GM19025 (cell line): ENCODE measurements around the gene MPZL3.

Experiments used
- ATAC-seq: cut with Tn5 transposase; IDR thresholded peaks from one replicate; pipeline ENCODE4 v1.9.1; 2021; ENCODE audit warnings: mild to moderate bottlenecking, low read depth, moderate library complexity; ENCODE audit not compliant: unreplicated experiment

MPZL3 gene

DNA sequence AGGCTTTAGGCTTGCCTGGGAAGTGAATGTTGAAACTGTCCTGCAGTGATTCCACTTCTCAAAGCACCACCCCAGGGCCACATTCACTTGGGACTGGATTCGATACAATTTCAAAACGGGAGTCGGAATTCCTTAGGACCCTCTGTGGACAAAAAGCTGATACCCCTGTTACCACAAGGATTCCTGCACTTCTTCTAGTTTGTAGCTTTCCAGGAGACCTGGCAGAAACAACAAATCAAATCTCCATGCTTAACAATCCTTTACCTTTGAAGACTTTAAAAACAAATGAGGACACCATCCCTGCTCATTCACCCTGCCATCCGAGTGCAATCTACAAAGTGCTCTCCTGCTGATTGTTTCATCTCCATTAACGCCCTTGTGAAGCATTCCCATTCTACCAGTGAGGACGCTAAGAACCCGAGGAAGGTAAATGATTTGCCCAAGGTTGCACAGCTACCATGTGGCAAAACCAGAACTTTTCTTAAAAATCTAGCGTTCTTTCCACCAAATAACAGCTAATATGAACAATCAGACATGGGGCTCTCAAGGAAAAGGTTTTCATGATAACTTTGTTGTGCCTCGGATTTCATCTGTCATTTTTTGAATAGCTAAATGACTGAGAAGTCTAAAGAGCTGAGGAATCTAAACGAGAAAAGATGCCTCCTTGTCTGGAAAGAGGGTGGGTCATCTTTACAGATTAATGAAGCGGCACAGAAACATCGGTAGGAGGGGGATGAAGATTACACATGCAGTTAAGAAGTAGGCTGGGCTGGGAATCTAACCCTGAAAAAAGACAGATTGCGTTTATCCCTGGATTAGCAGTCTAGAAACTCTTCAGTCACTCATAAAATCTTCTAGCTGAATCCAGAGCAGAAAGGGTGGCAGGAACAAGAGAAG is 12.7 kb upstream of the MPZL3 start:
- no peak for ATAC-seq

DNA sequence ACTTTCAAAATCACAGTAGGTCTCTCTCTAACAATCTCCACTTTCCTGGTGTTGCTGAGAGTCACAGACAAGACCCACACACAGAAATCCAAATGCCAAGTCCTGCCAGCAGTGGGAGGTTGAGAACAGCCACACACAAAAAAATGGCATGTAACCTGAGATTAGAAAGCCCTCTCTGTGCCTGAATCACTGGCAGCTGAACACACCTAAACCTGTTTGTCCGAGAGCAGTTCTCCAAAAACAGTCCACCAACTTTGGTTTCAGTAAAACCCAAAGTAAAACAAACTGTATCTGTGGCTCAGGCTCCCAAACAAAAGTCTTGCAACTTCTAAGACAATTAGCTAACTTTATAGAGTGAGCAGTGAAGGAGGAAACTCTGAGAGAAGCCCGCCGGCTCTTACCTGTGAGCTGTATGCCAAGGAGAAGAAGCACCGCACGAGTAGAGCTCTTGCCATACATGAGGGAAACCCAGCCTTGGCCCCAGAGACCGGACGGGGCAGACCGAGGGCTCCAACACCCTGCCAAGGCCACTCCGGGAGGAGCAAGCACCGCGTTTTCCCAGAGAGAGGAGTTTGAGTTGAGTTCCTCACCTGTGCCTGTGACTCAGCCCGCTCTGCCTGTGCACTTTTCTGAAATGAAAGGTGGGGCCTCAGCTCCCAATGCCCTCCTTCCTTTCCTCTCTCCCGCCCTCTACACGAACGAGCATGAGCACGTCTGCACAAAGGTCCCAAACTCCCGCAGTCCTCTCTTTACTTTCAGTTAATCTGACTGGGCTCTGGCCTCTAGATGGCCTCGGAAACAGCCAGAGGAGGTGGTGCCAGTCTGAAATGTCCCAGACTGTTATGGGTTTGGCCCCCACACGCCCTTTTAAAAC is 11.8 kb upstream of the MPZL3 start, which contains the start of gene MPZL2:
Gene MPZL2 (minus strand): TSS at position 603 of the 874 bp plus-strand sequence. CDS start 144 bp downstream, at position 459.
- no peak for ATAC-seq

DNA sequence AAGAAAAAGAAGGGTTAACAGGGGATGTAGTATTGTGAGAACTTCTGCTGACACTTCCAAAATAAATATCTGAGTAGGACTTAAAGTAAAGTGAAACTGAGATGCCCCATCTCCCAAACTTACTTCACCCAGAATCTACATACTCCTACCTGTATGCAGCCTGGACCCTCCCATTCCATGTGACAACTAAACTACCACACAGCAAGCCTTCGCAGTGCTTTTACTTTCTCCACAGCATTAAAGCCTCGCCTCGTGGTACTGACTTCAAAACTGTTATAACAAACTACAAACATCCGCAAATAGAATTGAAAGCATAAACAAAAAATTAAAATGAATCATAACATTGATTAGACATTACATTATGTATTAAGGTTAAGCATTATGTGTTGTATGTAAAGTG is 10.9 kb upstream of the MPZL3 start:
- ATAC-seq = no peak

DNA sequence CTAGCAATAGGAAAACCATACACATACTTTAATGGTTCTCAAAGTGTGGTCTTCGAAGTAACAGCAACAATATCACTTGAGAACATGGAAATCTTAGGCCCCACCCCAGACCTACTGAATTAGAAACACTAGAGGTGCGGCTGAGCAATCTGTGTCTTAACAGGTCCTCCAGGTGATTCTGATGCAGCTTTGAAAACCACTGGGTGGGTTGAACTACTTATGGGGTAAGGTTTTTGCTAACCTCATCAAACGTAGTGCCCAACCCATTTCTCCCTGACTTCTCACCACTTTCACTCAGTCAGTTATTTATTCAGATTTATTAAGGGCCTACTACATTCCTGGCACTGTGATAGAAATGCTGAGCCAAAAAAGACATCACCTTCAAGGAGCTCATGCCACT is 8.2 kb upstream of the MPZL3 start:
- ATAC-seq = no peak

DNA sequence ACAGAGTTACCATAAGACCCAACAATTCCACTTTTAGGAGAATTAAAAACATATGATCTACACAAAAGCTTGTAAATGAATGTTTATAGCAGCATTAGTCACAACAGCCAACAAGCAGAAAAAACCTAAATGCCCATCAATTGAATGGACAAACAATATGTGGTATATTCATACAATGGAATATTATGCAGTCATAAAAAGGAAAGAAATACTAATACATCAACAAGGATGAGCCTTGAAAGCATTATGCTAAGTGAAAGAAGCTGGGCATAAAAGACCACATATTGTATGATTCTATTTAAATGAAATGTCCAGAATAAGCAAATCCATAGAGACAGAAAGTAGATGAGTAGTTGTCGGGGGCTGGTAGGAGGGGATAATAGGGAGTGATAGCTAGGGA is 7.0 kb upstream of the MPZL3 start:
- ATAC-seq = no peak

DNA sequence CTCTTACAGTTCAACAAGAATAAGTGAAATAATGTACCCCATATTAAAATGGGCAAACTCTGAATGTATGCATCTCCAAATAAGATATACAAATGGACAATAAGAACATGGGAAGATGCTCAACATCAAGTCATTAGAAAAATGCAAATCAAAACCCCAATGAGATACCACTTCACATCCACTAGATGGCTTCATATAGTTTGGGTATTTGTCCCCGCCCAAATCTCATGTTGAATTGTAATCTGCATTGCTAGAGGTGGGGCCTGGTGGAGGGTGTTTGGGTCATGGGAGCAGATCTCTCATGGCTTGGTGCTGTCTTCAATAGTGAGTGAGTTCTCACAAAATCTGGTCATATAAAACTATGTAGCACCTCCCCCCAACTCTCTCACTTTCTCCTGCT is 6.2 kb upstream of the MPZL3 start:
- no peak for ATAC-seq

DNA sequence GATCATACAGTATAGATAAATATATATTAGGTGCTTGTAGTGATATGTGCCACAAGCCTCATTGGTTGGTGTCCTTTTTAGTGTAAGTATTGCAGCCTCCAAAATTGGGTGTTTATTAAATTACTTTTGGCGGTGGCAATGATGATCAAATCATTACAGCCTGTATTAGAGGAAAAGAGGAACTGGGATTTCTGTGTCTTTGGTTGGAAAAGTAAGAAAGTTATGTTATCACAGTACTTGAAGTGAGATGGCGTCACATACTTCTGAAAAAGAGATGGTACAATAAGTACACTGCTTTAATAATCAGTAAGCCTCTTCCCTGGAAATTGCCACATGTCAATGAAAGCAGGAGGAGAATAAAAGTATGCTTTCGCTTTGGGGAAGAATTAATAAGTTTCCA is 523 bp upstream of the MPZL3 start:
- ATAC-seq = no peak

DNA sequence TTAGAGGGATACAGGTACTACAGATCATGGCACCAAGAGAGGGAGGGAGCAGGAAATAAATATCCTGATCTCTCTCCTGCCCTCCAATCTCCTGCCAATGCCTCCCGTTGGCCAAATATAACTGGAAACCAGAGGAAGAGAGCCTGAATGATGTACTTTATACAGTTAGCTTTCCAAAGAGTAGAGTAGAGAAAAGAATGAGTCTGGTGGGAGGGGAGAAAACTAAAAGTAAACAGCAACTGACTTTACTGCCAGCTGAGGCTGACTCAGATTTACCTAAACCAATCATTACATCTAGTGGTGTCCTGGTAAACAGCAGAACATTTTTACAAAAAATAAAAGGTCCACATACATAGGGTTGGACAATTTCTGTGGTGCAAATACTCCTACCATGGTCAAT is 5.1 kb downstream of the MPZL3 start:
- no peak for ATAC-seq

DNA sequence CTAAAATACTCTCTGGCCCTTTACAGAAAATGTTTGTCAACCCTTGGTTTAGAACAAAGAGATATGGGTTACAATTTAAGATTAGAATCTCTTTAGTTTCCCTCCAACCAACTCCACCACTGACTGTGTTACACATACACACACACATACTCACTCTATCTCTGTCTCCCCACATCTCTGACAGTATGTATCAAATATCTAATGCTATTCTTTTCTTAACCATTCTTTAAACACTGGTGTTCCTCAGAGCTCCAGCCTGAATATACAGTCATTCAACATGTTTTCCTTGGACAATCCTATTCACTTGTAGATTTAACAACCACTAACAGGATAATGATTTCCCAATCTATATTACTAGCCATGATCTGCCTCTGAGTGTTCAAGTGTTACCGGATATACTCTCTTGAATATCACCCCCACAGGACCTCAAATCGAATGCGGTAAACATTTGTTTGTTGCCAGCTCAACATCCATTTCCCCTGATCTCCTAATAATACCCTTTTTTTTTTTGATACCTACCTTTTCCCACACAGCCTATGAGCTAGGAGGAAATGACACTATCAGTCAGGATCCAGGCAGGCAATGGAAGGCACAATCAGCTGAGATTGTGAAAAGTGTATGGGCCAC is 6.1 kb downstream of the MPZL3 start:
- no peak for ATAC-seq

DNA sequence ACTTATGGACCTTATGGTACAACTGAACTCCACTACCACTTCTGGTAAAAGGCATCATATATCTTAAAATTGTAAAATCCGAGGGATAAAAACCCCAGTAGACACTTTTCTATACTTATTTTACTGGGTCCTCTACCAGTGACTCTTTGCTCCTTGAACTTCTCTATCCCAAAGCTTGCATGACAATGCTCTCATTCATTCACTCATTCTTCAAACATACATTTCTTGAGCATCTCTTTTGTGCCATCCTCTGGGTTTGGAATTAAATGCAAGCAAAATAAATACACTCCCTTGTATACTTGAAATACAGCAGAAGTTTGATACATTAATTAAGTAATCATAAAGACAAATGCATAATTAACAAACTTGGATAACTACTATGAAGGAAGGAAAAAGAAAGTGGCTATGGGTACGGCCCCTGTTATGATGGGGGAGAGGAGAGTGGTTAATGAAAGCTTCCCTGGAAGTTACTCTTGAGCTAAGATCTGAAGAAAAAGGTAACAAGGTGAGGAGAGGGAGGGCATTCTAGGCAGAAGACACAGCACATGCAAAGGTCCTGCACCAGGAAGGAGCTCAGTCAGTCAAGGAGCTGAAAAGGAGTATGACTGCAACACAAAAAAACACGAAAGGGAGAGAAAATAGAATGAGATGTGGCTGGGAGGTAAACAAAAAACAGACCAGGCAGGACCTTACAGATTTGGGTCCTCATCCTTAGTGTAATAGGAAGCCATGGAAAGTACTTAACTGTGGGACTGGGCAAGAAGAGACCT is 8.0 kb downstream of the MPZL3 start:
- ATAC-seq = no peak

DNA sequence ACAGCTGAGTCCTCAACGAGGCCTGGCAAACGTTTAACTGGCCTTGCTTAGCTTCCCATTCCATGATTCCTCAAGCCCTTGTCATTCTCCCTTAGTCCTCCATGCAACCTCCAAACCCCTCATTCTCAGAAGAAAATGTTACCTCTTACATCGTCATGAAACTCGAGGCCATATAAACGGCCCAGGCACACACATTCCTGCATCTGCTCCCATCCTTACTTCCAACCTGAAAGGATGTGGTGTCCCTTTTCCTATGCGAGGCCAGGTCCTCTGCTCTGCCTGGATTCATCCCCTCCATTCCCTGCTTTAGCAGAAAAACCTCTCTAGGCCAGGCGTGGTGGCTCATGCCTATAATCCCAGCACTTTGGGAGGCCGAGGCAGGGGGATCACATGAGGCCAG is 9.0 kb downstream of the MPZL3 start:
- no peak for ATAC-seq

DNA sequence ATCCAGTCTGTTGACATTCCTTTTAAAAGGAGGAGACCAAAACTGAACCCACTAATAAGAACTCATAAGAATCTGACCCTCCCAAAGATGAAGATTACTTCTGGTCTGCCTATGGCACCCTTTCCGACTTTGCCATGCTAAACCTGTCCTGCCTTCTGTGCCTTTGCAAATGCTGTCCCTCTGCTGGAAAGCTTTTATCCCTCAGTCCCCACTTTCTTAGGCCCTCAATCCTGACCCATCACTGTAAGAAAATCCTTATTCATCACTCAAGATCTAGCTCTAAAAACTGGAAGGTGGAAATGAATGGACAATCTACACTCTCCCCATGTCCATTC is 10.4 kb downstream of the MPZL3 start:
- ATAC-seq = no peak

DNA sequence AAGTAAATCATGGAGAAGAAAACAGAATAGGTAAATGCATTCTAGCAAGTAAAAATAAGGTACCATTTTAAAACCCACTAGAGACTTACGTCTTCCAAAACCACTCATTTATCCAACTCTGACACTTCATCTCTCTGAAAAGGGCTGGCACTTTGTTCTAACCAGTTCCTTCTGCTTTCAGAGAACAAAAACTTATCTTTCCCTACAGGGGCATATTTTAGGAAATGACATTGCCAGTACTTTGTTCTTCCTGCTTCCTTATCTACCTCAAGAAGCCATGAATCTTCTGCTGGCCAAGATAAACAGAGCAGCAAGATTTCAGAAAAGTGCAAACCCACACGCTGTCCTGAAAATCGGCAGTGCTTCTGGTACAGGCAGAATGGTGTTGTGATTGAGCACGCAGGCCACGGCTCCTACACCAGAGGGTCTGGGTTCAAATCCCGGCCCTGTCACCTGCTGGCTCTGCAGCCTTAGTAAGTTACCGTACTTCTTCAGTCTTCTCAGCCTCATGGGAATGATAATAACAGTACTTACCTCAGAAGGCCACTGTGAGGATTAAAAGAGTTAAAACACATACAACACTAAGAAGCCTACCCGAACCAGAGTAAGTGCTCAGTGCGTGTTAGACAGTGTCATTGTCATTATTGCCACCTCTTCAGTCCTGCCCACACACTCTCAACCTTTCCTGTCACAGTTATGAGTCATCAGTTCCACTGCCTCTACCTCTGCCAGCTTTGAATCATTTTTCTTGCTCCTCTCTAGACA is 11.0 kb downstream of the MPZL3 start:
- ATAC-seq = peak; percentile 84

DNA sequence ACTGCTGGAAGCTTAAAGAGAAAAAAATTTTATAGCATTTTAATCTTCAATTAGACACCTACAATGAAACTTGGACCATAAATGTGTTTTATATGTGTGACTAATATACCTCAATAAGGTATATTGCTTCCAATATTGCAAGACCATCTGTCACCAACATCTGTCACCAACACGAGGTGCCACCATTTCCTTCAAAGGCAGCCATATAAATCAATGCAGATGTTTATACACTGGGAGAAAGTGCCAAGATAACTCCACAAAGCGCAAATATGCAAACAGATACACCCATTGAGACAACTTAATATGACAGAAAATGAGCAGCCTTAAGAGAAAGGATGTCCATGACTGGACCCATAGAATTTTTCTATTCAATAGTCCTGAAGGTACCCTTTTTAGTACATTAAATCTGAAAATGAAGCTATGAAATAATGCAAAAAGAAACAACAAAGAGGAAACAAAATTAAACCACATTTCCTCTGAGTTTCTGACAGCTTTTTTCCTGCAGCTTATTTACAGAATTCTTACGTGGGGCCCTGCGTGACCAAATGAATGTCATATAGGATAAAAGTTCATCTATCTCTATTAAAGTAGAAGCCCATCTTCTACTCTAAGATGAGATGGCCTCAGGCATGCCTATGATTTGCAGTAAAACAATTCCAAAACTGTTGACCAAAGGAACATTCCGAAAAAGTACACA is 12.5 kb downstream of the MPZL3 start:
- no peak for ATAC-seq

DNA sequence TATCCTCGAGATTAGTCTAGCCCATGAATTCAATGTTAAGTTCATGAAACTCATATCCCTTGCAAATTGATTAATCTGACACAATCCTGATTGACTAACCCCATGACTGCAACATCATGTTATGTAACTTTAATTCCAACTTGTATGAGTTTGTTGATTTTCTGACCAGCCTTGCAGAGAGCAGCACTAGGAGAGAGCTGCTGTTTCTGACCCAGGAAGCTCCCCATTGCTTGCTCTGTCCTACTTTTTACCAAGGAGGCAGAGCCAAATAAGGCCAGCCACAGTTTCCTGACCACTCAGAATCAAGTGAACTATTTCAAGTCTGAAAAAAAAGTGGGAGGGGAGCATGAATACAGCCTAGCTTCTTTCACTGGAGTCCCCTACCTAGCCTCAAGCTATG is 13.2 kb downstream of the MPZL3 start:
- no peak for ATAC-seq

DNA sequence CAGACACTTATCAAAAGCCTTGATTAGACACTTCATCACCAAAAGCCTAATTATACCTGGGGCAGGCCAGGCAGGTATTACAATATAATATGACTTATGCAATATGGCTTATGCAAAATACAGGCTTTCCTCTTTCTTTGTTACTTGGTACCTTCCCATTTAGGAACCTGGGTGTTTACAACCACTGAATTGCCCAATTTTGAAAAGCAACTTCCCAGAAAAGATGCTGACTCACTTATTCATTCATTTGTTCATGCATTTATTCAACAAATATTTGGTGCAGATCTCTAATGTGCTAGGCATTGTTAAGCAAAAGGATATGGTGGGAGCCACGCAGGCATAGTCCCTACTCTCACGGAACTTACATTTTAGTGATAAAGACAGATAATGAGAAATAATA is 13.7 kb downstream of the MPZL3 start:
- no peak for ATAC-seq

DNA sequence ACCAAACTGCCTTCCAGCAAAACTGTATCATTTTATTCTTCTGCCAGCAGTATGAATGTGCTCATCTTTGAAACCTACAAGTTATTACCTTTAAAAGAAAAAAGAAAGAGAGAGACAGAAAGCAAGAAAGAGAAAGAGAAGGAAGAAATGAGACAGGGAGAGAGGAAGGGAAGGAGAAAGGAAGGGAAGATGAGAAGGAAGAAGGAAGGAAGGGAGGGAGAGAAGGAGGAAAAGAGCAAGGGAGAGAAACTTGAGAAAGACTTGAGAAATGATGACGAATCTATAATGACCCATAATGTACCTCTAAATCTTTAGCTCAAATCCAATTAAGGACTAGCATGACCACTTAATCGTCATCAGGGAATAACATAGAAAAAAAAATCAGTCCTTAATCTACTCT is 16.0 kb downstream of the MPZL3 start:
- no peak for ATAC-seq

DNA sequence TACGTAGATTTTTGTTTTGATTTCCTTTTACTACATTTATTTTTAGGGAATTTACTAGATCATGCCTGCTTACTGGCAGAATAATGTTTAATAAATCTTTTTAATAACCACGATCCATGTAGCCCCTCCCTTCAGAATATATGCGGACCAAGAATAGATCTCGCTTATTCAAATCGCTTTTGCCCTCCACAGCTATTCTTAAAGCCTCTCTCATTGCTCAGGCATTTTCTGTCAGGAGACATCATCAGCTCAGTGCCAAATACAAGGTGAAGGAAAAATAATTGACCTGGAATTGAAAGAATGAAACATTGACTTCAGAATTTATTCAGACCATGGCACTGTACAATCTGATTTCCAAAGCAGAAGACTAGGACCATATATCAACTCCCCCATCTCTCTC is 17.3 kb downstream of the MPZL3 start:
- ATAC-seq = no peak

DNA sequence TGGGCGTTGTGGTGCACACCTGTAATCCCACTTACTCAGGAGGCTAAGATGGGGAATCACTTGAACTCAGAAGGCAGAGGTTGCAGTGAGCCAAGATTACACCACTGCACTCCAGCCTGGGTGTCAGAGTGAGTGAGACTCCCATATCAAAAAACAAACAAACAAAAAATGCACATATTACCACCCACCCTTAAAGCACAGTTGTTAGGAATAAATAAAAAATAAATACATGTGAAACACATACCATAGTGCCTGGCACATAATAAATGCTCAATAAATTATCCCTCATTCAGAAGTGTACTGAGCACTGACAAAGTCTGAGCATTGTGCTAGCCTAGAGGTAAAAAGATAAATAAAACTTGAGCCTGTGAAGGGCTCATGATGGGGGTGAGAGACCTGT is 18.3 kb downstream of the MPZL3 start:
- no peak for ATAC-seq
